Stimulated activated CD8-positive, alpha-beta memory T cell treated with anti-CD3 and anti-CD28 coated beads, Interleukin-15, amount 100 ng/mL, for 1 hour (primary cell): Measurements from ENCODE around the gene LOXL3.
"Not testable (repeated sequence)": the region's sequence is repeated elsewhere in the genome, so short reads cannot be mapped to it uniquely, and the experiment has no call there.

Source experiments
- DNase-seq: peaks from one replicate; pipeline ENCODE4 v3.0.0-alpha.2; 2020; ENCODE audit warnings: low read depth

The LOXL3 gene

GRCh38 chr2:74573747-74574562 is 20.2 kb upstream of the LOXL3 start:
- no peak for DNase-seq

- DNase-seq, result no peak
These were observed 18.6 kb upstream of the LOXL3 start for GRCh38 chr2:74572178-74572925.

GRCh38 chr2:74571058-74571457 is 17.3 kb upstream of the LOXL3 start:
- no peak for DNase-seq

GRCh38 chr2:74569686-74570085 is 15.9 kb upstream of the LOXL3 start:
- no peak for DNase-seq

GRCh38 chr2:74567881-74568280 is 14.1 kb upstream of the LOXL3 start:
- DNase-seq, result no peak

- no peak for DNase-seq
These were observed 13.0 kb upstream of the LOXL3 start for GRCh38 chr2:74566754-74567085.

GRCh38 chr2:74566076-74566753 is 12.5 kb upstream of the LOXL3 start:
- no peak for DNase-seq

- DNase-seq, result no peak
These were observed 10.5 kb upstream of the LOXL3 start for GRCh38 chr2:74564222-74564621.

- DNase-seq, result no peak
These were observed 8.5 kb upstream of the LOXL3 start for GRCh38 chr2:74562126-74562775.

- not testable (repeated sequence) for DNase-seq
These were observed 7.3 kb upstream of the LOXL3 start for GRCh38 chr2:74561022-74561421.

GRCh38 chr2:74560591-74560990 is 6.8 kb upstream of the LOXL3 start:
- DNase-seq, result no peak

- no peak for DNase-seq
These were observed 6.2 kb upstream of the LOXL3 start for GRCh38 chr2:74559912-74560311.

- no peak for DNase-seq
These were observed 4.8 kb upstream of the LOXL3 start for GRCh38 chr2:74558284-74559230.

GRCh38 chr2:74556831-74557370 is 3.2 kb upstream of the LOXL3 start:
- no peak for DNase-seq

- no peak for DNase-seq
These were observed 2.4 kb upstream of the LOXL3 start for GRCh38 chr2:74556159-74556558.

GRCh38 chr2:74555610-74556103 is 1.9 kb upstream of the LOXL3 start:
- DNase-seq, result no peak

GRCh38 chr2:74554820-74555531 is 1.2 kb upstream of the LOXL3 start:
- DNase-seq, result no peak

GRCh38 chr2:74552914-74553811 is 579 bp downstream of the LOXL3 start:
- DNase-seq, result no peak
